RWPE1 (cell line): ENCODE results near the gene PANK3.

ENCODE experiments used
- CTCF ChIA-PET: fragments of 350-600 bp; sonication (Branson Sonifier 250); formaldehyde crosslinking; extraction: SDS; loops from one replicate; lab custom pipeline; 2021; lab: Yijun Ruan, JAX
- POLR2A ChIA-PET: fragments of 400-600 bp; formaldehyde crosslinking; extraction: SDS; loops from one replicate; lab custom pipeline; 2020; ENCODE audit warnings: antibody characterized with exemption; ENCODE audit not compliant: low non-redundant PET; lab: Yijun Ruan, JAX
- DNase-seq: peaks from one replicate; pipeline ENCODE4 v3.0.0; 2012; ENCODE audit warnings: low spot score
- H3K27ac ChIP-seq: fragments of 450-650 bp; 2 replicates; pipeline ENCODE4 v1.5.1; 2017
- TF ChIP-seq, protein P1 (sequence below): fragments of 450-650 bp; conservative IDR thresholded peaks from 2 replicates; pipeline ENCODE4 v1.5.1; 2017; ENCODE audit warnings: low read depth, mild to moderate bottlenecking

PANK3 gene

GRCh38 chr5:168568738-168569137, 10.4 kb downstream of the PANK3 start:
- H3K27ac ChIP-seq, result no peak overlapping the region
- TF ChIP-seq, protein P1, sequence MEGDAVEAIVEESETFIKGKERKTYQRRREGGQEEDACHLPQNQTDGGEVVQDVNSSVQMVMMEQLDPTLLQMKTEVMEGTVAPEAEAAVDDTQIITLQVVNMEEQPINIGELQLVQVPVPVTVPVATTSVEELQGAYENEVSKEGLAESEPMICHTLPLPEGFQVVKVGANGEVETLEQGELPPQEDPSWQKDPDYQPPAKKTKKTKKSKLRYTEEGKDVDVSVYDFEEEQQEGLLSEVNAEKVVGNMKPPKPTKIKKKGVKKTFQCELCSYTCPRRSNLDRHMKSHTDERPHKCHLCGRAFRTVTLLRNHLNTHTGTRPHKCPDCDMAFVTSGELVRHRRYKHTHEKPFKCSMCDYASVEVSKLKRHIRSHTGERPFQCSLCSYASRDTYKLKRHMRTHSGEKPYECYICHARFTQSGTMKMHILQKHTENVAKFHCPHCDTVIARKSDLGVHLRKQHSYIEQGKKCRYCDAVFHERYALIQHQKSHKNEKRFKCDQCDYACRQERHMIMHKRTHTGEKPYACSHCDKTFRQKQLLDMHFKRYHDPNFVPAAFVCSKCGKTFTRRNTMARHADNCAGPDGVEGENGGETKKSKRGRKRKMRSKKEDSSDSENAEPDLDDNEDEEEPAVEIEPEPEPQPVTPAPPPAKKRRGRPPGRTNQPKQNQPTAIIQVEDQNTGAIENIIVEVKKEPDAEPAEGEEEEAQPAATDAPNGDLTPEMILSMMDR, result no peak
- ChIA-PET POLR2A (no interaction called here), CTCF (interaction anchor here (0.6 kb wide), 2 partner anchors 43 to 292 kb away, joined by 4 read pairs; no protein-coding TSS in a partner anchor)
- no peak for DNase-seq

- CTCF ChIA-PET, result no interaction called here
- no peak overlapping the region for H3K27ac ChIP-seq
- DNase-seq, result no peak
- POLR2A ChIA-PET, result no interaction called here
- TF ChIP-seq, protein P1, result no peak
These were observed 15.2 kb downstream of the PANK3 start for GRCh38 chr5:168563959-168564358.

- no peak for DNase-seq
- H3K27ac ChIP-seq, result no peak overlapping the region
- POLR2A ChIA-PET, result no interaction called here
- CTCF ChIA-PET, result no interaction called here
- TF ChIP-seq, protein P1, result no peak
These were observed 16.9 kb downstream of the PANK3 start for GRCh38 chr5:168562279-168562678.

GRCh38 chr5:168557389-168557788, 21.8 kb downstream of the PANK3 start:
- TF ChIP-seq, protein P1, result no peak
- POLR2A ChIA-PET, result no interaction called here
- CTCF ChIA-PET, result interaction anchor here (0.7 kb wide), 1 partner anchor 60 kb away, joined by 3 read pairs; no protein-coding TSS in a partner anchor
- no peak for DNase-seq
- no peak overlapping the region for H3K27ac ChIP-seq

GRCh38 chr5:168553377-168554130, 25.6 kb downstream of the PANK3 start:
- no peak for DNase-seq
- H3K27ac ChIP-seq, result no peak overlapping the region
- ChIA-PET POLR2A (no interaction called here), CTCF (interaction anchor here (0.5 kb wide), 1 partner anchor 569 kb away, joined by 3 read pairs; no protein-coding TSS in a partner anchor)
- TF ChIP-seq, protein P1, result no peak

- TF ChIP-seq, protein P1, result no peak
- ChIA-PET CTCF (interaction anchor here (0.7 kb wide), 1 partner anchor 66 kb away, joined by 3 read pairs; no protein-coding TSS in a partner anchor), POLR2A (no interaction called here)
- no peak for DNase-seq
- H3K27ac ChIP-seq, result no peak overlapping the region
These were observed 27.0 kb downstream of the PANK3 start for GRCh38 chr5:168552146-168552545.
